NCI-H446 (cell line): ENCODE measurements around the gene TRPM2.
"Not testable (repeated sequence)": the region's sequence is repeated elsewhere in the genome, so short reads cannot be mapped to it uniquely, and the experiment has no call there.

Experiments used
- DNase-seq, 2 experiments: peaks; one replicate each; lab custom pipeline; 2025; lab: John Stamatoyannopoulos, UW

Gene TRPM2

DNA sequence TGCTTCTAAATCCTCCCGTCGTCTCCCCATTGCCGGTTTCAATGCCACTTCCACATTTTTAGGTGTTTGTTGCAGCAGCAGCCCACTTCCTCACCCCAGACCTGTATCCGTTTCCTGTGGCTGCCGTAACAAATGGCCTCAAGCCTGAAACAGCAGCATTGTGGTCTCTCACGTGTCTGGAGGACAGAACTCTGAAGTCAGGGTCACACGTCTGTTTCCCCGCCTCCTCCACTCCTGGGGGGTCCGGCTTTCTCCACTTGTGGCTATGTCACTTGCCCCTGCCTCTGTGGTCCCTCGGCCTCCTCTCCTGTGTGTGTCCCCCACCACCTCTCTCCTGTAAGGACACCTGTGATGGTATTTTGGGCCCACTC is 21.8 kb downstream of the TRPM2 start:
- DNase-seq: no peak

DNA sequence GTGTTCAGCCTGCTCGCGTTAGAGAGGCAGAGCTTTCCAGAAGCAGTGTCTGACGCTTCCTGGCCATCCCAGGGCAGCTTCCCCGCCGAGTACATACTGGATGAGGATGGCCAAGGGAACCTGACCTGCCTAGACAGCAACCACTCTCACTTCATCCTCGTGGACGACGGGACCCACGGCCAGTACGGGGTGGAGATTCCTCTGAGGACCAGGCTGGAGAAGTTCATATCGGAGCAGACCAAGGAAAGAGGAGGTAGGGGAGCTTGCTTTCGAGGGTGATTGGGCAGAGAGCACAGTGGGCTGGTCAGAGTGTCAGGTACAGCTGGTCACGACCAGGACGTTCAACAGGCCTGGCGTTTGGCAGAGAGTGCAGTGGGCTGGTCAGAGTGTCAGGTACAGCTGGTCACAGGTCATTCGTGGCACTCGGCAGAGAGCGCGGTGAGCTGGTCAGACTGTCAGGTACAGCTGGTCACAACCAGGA is 22.4 kb downstream of the TRPM2 start:
- no peak for DNase-seq

DNA sequence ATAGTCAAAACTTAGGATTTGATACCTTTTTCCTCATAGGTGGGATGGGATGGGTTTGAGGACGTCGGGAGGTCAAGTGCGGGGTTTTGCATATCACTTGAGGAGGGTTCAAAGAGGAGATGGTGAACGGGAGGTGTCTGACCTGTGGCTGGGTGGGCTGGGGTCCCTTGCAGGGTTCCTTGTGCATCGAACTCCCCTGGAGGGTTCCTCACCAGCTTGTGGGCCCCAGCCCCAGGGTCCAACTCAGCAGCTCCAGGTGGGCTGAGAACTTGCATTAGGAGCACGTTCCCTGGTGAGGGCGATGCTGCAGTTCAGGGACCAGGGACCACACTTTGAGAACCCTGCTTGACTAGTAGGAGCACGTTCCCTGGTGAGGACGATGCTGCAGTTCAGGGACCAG is 23.2 kb downstream of the TRPM2 start:
- no peak for DNase-seq

DNA sequence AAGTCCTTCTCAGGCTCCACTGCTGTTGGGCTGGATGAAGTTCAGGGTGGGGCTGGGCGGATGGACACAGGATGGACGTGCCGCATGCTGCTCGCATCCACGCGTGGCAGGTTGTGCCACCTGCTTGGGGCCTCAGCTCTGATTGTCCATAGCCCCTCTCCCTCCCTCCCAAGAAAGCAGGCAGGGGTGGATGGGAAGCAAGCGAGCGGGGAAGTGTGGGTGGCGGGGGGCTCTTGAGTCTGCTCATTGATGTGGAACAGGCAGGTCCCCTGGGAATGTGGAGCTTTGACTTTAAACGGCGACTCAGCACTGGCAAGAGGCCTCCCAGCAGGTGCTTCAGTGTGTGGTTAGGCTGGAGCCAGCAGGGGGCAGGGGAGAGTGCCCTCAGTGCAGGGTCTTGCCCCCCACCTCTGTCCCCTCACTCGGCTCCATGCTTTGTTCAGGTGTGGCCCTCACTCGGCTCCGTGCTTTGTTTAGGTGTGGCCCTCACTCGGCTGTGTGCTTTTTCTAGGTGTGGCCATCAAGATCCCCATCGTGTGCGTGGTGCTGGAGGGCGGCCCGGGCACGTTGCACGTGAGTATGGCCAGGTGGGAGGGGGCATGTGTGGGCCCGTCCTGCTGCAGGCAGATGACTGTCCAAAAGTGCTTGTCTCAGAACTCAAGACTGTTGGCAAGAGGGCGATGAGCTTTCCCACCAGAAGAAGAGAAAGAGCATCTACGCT is 23.9 kb downstream of the TRPM2 start:
- no peak for DNase-seq

DNA sequence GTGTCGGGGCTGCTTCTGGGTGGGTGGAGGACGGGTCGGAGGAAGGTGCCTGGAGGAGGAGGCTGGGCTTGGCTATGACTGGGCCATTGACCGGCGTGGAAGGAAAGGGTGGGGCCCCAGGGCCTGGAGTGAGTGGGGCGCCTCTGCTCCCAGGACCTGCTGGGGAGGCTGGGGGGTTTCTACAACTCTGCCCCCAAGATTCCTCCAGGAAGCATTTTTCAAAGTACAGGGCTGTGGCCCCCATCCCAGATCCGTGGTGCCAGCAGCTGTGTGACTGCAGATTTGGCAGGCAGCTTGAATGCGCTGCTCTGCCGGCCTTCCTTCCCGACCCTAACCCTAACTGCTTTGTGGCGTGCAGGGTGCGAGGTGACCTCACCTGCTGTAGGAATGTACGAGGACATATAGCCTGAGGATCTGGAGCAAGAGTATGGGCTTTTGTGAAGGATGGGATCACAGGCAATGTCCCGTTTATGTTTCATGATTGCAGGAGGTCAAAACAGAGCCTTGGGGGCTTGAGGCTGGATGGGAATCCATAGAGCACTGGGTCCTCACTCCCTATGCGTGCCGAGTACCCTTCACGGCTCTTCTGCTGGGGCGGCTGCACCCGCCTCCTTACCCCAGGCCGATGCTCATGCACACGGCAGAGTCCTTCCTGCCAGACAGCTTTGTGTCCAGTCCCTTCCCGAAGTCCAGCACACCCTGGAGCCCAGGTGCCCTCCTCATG is 24.7 kb downstream of the TRPM2 start:
- DNase-seq: no peak

DNA sequence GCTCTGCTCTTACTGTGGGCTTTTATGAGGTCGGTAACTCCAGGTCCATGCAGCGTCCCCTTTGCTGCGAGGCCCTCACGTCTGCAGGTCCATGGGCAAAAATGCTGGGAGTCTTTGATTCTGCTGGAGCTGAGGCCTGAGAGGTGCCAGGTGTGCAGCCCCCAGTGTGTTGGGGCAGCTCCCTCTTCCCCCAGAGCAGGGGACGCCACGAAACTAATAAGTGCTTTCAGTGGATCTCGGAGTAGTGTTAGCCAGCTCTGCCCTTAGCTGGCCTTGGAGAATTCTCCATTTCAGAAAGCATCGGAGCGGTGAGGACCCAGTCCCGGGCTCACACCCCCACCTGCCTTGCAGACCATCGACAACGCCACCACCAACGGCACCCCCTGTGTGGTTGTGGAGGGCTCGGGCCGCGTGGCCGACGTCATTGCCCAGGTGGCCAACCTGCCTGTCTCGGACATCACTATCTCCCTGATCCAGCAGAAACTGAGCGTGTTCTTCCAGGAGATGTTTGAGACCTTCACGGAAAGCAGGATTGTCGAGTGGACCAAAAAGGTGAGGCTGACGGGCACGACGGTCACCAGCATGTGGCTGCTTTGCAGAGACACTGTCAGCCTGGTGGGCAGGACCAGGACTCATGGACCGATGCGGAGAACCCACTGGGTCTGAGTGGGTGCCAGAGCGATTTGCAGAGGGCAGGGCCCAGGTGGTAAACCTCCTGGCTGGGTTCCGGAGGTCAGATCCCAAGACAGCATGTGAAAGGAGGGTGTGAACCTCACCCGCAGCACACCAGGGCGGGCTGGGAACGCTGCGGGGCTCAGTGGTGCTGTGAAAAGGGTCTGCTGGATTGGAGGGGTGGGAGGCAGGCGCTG is 25.5 kb downstream of the TRPM2 start:
- DNase-seq: no peak

DNA sequence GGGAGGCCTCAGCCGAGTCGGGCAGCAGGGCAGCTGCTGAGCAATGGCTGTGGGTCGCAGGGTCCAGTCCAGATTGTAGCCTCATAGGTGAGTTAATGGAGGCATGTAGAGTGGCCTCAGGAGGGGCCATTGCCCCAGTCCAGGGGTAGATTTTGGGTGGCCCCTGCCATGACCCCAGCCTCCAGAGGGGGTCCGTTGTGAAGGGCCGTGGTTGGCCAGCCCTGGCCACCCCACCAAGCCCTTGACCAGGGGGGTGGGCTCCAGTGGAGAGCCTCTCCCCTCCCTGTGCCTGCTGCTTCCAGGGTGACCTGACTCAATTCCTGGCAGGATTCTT is 26.1 kb downstream of the TRPM2 start:
- DNase-seq: no peak

DNA sequence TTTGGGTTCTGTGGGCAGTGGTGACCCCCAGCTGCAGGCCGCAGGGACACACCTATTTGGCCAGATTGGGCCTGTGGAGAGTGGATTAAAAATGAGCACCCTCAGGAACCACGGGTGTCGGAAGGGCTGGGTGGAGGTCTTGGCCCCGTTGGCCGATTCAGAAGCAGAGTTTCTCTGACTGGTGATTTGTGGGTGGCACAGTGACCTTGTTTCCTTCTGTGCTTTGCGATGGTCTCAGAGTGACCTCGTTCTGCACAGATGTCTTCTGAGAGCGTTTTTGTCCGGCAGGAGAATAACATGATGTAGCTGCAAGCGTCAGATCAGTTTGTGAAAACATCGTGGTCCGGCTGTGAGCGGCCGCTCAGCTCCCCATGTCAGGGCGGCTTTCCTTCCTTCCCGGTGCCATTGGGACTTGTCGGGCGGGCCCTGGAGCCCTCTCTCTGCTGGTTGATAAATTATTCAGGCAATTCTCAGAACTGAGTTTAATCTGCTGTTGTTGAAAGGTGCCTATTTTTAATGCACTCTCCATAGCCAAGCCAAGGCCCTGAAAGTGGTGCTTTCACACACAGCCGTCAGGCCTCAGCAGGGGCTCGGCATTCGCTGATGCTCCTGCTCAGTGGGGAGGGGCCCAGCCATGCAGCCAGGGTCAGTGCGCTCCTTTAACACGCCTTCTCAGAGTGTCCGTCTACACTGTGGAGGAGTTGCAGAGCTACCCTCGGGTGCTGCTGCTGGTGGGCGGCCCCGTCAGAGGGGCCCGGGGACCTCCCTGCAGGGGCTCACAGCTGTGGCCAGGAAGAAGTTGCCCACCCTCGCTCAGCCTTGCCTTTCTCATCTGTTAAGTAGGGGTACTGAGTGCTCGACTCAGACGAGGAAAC is 26.8 kb downstream of the TRPM2 start:
- DNase-seq: no peak

DNA sequence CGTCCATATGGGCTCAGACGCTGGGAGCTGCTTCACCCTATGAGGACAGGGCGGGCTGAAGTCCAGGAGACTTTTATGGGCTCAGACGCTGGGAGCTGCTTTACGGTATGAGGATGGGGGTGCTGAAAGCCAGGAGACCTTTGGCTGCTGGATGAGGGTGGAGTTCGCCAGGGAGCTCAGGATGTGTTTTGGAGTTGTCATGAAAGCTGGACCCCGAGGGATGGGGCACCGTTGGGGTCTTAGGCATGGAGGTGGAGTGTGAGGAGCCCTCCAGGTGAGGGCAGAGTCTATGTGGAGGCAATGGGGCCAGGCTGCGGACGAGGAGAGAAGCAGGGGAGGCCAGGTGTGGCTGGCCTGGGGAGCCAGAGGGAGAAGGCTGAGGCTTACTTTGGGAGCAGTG is 27.5 kb downstream of the TRPM2 start:
- DNase-seq: no peak

DNA sequence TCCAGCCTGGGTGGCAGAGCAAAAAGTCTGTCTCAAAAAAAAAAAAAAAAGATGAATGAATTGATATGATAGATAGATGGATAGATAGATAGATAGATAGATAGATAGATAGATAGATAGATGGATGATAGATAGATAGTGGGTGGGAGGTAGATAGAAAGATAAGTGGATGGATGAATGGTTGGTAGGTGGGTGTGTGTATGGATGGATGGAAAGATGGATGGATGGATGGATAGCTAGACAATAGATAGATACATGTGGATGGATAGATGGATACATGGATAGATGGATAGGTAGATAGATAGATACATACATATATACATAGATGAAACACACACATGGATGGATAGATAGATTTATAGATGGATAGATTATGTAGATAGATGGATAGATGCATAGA is 28.5 kb downstream of the TRPM2 start:
- DNase-seq: no peak

DNA sequence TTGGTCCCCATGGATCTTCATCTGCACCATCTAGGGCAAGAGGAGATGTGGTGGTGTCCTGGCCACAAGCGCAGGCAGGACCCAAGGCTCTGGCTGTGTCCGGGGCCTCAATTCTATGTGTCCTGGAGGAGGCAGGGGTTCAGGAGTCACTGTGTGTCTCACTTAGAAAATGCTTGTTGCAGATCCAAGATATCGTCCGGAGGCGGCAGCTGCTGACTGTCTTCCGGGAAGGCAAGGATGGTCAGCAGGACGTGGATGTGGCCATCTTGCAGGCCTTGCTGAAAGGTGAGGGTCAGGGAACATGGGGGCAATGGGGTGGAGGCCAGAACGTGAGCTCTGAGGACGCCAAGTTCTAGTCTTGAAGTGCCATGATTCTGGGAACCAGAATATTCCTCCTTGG is 29.1 kb downstream of the TRPM2 start:
- DNase-seq: no peak

DNA sequence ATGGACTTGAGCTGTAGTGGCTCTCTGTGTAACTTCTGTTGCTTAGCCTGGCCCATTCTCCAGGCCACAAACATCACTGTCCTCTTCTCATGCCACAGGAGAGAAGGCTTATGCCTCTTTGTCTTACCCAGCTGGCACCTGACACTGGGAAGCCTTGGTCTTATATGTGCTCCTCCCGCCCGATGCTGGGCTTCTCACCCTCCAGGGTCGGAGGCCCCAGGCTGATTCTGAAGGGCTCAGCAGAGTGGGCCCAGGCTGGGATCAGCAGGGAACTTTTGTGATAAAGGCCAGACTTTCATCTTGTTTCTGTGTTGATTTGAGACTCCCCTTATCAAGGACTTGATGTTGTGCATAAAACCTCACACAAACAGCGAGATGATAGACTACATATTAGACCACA is 29.8 kb downstream of the TRPM2 start:
- DNase-seq: no peak

DNA sequence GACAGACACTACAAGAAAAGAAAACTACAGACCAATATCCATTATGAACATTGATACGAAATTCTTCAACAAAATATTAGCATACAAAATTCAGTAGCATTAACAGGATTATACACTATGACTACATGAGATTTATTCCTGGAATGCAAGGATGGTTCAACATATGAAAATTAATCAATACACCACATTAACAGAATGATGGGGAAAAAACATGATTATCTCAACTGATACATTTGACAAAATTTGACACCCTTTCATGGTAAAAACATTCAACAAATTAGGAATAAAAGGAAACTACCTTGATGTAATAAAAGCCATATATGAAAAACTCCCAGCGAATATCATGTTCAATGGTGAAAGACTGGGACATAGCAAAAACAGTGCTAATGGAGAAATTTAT is 31.5 kb downstream of the TRPM2 start:
- no peak for DNase-seq

DNA sequence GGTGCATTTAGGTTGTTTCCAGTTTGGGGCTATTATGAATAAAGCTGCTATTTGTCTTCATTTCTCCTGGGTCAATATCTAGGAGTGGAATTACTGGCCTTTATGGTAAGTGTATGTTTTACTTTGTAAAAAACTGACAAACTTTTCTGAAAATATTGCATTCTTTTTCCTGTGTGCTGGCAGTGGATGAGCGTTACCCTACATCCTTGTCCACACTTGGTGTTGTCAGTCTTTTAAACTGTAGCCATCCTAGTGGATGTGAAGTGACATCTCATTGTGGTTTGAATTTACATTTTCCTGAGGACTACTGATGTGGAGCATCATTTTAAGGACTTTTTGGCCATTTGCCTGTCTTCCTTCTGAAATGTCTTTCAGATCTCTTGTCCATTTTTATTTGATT is 35.9 kb downstream of the TRPM2 start:
- DNase-seq: no peak

DNA sequence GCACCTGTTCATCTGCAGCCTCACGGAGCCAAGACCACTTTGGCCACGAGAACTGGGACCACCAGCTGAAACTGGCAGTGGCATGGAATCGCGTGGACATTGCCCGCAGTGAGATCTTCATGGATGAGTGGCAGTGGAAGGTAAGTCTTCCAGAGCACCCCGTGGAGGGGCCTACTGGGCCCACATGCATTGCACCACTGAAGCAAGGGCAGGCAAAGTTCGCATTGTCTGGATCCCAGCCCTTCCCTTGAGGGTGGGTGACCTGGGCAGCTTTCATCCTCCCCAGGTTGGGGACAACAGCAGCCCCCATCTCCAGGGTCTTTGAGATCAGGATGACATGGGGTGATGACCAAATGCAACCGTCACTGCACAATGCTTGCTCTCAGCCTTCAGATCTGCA is 37.5 kb downstream of the TRPM2 start:
- DNase-seq: no peak

DNA sequence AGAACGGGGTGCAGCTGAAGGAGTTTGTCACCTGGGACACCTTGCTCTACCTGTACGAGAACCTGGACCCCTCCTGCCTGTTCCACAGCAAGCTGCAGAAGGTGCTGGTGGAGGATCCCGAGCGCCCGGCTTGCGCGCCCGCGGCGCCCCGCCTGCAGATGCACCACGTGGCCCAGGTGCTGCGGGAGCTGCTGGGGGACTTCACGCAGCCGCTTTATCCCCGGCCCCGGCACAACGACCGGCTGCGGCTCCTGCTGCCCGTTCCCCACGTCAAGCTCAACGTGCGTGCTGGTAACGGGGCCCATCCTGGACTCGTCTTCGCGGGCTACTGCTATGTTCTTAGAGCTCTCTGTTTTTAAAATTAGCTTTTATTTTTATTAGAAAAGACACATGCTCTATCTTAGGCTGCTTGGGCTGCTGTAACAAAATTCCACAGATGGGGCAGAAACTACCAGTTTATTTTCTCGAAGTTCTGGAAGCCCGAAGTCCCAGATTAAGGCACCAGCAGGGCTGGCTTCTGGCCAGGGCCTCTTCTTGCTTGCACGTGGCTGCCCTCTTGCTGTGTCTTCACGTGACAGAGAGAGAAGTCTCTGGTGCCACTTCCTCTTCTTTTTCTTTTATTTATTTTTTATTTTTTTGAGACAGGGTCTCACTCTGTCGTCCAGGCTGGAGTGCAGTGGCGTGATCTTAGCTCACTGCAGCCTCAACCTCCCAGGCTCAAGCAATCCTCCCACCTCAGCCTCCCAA is 38.1 kb downstream of the TRPM2 start:
- DNase-seq: no peak

DNA sequence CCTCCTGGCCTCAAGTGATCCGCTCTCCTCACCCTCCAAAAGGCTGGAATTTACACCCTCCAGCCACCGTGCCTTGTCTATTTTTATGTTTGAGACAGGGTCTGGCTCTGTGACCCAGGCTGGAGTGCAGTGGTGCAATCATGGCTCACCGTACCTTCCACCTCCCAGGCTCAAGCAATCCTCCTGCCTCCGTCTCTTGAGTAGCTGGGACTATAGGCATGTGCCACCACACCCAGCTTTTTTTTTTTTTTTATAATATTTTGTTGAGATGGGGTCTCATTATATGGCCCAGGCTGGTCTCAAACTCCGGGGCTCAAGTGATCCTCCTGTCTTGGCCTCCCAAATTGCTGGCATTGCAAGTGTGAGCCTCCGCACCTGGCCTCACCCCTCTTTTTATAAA is 38.8 kb downstream of the TRPM2 start:
- no peak for DNase-seq

DNA sequence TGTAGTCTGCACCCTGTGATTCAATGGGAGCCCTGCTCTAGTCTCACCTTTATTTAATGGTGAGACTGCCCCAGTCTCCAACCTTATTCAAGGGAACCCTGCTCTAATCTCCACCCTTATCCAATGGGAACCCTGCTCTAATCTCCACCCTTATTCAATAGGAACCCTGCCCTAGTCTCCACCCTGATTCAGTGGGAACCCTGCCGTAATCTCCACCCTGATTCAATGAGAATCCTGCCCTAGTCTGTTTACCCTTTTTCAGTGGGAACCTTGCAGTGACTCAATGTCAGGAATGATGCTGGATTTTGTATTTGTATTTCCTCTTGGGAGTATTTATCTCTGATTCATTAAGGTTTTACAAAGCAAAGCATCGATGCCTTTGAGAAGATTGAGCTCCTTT is 39.5 kb downstream of the TRPM2 start:
- DNase-seq: no peak

DNA sequence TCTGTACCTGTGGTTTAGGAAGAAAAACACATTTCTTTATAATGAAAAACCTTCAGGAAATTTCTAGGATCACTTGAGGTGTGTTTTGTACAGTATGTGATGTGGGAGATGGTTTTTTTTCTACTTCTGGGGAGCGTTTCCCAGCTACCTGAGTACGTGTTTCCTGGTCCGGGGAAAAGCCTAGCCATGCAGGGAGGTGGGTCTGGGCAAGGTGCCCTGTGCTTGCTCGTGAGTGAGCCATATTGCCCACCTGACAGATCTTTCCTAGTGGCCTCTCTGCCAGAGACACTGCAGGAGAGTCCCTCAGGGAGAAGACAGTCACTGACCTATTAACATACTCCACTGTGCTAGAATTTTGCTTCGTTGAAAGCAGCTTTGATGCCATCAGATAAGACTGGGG is 41.3 kb downstream of the TRPM2 start:
- no peak for DNase-seq

DNA sequence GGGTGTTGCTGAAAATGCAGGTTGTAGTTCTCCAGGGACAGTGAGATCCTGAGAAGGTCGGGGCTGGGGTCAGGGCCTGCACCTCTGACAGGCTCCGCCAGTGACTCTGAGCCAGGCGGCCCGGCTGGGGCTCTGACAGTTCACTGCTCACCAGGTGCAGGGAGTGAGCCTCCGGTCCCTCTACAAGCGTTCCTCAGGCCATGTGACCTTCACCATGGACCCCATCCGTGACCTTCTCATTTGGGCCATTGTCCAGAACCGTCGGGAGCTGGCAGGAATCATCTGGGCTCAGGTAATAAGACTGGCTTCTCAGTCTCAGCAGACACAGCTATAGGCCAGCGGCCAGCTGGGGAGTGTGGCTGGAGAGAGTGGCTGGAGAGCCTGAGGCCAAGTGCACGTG is 41.8 kb downstream of the TRPM2 start:
- DNase-seq: no peak

DNA sequence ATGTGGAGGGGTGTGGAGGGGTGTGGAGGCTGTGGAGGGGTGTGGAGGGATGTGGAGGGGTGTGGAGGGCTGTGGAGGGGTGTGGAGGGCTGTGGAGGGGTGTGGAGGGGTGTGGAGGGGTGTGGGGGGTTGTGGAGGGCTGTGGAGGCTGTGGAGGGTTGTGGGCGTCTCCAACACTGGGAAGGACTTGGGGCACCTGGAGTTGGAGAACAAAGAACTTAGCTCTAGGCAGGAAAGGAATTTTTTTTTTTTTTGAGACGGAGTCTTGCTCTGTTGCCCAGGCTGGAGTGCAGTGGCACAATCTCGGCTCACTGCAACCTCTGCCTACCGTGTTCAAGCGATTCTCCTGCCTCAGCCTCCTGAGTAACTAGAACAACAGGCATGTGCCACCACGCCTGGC is 43.4 kb downstream of the TRPM2 start:
- DNase-seq: not testable (repeated sequence)
